Gastroesophageal sphincter (tissue), 4 donors: Measurements from ENCODE around the gene ZNF512. TPM values are rescaled to one million over a fixed set of nuclear protein-coding genes. Genes with fewer than 3 reads are reported as not detected.
A peak's percentile ranks its signal among the peaks of the same experiment; 100 is the strongest.

ENCODE experiments used
- ATAC-seq: fragments of 150-250 bp; one replicate; pipeline ENCODE4 v1.9.1; 2016; ENCODE audit warnings: mild to moderate bottlenecking, moderate library complexity
- H3K27ac ChIP-seq, 4 donors: fragments of 200-600 bp; sonication (generic) in 3 of 4; 1 replicate in 3 of 4; 2 replicates in 1 of 4; pipeline ENCODE4 v1.5.1; 2016 to 2019
- H3K27me3 ChIP-seq: fragments of 200-600 bp; sonication (generic); one replicate; pipeline ENCODE4 v1.5.1; 2019
- H3K36me3 ChIP-seq, 2 donors: fragments of 200-600 bp; sonication (generic); one replicate each; pipeline ENCODE4 v1.5.1; 2019; ENCODE audit warnings: control low read depth in 1 of 2
- H3K4me1 ChIP-seq, 3 donors: fragments of 200-600 bp; sonication (generic); 1 replicate in 2 of 3; 2 replicates in 1 of 3; pipeline ENCODE4 v1.5.1; 2016 to 2019; ENCODE audit warnings: control low read depth in 2 of 3
- H3K4me3 ChIP-seq, 2 donors: fragments of 200-600 bp; sonication (generic); one replicate each; pipeline ENCODE4 v1.5.1; 2019; ENCODE audit warnings: mild to moderate bottlenecking in 1 of 2, moderate library complexity in 1 of 2
- H3K9me3 ChIP-seq, 3 donors: fragments of 200-600 bp; sonication (generic); one replicate each; pipeline ENCODE4 v1.5.1; 2017 to 2019; ENCODE audit warnings: control low read depth in 2 of 3
- EP300 ChIP-seq: sonication (generic); formaldehyde crosslinking; IDR thresholded peaks from one replicate; pipeline ENCODE4 v1.6.1; 2017; ENCODE audit warnings: antibody characterized with exemption, mild to moderate bottlenecking
- POLR2A ChIP-seq, 2 donors: fragments of 450-650 bp; IDR thresholded peaks; one replicate each; pipeline ENCODE4 v1.6.1; 2017; ENCODE audit warnings: antibody characterized with exemption in 2 of 2, mild to moderate bottlenecking in 2 of 2, moderate library complexity in 1 of 2
- POLR2AphosphoS5 ChIP-seq: sonication (generic); formaldehyde crosslinking; IDR thresholded peaks from one replicate; pipeline ENCODE4 v1.6.1; 2017; ENCODE audit warnings: antibody characterized with exemption
- WGBS, 2 donors: methylation state at CpG; one replicate each; pipeline ENCODE4 v1.1.5; 2018; ENCODE audit warnings: low coverage in 1 of 2; 5-methylcytosine and 5-hydroxymethylcytosine counted together
- total RNA-seq, 4 donors: library from RNA; depleted of rRNA; stranded (reverse); fragments of >200 nt; gene quantifications; one replicate each; pipeline ENCODE4 v1.1.0, GENCODE V29; 2016
- TF ChIP-seq, protein P1 (sequence below), 4 experiments: fragments of 200-600 bp in 2 of 4; fragments of 450-650 bp in 2 of 4; sonication (generic) in 1 of 4; IDR thresholded peaks; one replicate each; pipeline ENCODE4 v1.5.1; 2017 to 2019; ENCODE audit warnings: antibody characterized with exemption in 4 of 4, mild to moderate bottlenecking in 2 of 4, moderate library complexity in 2 of 4

The ZNF512 gene
- total RNA-seq, 4 donors from 2014 or later, result 32.3 to 52.1 (median 44.4) TPM

DNA sequence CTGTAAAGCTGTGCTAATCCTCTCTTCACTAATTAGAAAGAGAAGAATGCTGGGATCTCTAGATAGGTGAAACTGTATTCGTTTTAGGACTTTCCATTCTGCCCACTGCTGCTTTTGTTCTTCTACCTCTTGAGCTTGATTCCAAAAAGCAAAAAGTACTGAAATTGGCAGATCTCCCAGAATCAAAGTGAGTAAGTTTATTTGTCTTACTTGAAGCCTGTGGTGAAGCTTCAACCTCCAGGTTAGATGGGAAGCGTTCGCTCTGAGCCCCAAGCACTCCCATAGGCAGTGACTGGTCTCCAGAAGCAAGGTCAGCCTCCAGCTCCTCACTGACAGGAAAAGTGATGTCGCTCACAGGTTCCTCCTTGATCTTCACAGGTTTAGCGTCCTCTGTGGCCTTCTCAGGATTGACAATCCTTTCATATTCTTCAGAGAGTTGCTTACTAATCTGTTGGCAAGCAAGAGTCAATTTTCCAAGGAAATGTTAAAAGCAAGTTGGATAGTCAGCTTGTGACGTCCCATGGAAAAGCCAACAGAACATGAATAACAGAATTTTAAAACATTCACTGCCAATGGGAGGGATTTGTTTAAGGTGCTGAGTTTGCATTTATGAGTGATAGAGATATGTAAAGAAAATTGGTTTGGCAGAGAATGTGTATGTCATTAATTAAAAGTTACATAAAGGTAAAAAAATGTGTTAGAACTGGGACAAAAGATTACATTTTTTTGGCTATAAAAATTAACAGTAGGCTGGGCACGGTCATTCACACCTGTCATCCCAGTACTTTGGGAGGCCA is 72.5 kb downstream of the ZNF512 start:
- WGBS, 2 donors, result 58 to 60% methylated on average over 3 to 4 of the region's 7 CpGs
- no peak for ATAC-seq
- no peak overlapping the region for H3K4me3 ChIP-seq
- no peak overlapping the region for H3K27ac ChIP-seq
- H3K27me3 ChIP-seq, result no peaks in the 10 kb centered on the region
- H3K9me3 ChIP-seq, result no peaks in the 10 kb centered on the region
- peaks cover 0 to 12% (median 0%) of the 10 kb centered on the region in 3 donors for H3K4me1 ChIP-seq
- peaks cover 12 to 97% of the 10 kb centered on the region in 2 donors for H3K36me3 ChIP-seq
- TF ChIP-seq, protein P1, sequence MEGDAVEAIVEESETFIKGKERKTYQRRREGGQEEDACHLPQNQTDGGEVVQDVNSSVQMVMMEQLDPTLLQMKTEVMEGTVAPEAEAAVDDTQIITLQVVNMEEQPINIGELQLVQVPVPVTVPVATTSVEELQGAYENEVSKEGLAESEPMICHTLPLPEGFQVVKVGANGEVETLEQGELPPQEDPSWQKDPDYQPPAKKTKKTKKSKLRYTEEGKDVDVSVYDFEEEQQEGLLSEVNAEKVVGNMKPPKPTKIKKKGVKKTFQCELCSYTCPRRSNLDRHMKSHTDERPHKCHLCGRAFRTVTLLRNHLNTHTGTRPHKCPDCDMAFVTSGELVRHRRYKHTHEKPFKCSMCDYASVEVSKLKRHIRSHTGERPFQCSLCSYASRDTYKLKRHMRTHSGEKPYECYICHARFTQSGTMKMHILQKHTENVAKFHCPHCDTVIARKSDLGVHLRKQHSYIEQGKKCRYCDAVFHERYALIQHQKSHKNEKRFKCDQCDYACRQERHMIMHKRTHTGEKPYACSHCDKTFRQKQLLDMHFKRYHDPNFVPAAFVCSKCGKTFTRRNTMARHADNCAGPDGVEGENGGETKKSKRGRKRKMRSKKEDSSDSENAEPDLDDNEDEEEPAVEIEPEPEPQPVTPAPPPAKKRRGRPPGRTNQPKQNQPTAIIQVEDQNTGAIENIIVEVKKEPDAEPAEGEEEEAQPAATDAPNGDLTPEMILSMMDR (IDR thresholded peaks at IDR 0.05), result no peak
- no peak for TF ChIP-seq POLR2A (IDR thresholded peaks at IDR 0.05)
- TF ChIP-seq POLR2AphosphoS5, result no peak
- TF ChIP-seq EP300, result no peak

DNA sequence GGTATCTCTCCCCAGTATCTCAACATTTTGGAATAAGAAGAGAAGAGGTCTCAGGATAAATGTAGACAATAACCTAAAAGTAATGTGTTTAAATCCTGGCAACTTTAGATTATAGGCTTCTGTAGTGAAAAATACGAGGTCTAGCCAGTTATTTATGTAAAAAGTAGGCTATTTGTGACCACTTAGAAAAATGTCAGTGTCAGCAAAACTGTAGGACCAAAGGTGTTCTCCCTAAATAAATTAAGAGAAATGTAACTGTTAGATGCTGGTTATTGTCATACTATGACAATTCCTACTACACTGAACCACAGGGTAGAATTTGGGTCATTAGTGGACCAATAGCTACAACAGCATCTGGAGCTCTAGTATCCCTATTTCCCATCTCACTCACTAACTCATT is 78.5 kb downstream of the ZNF512 start:
- Histone ChIP-seq H3K27ac (no peak overlapping the region), H3K9me3 (no peaks in the 10 kb centered on the region), H3K27me3 (no peaks in the 10 kb centered on the region), H3K4me3 (no peak overlapping the region), H3K4me1 (peaks cover 4 to 43% (median 11%) of the 10 kb centered on the region in 3 donors), H3K36me3 (peaks cover 0 to 54% of the 10 kb centered on the region in 2 donors)
- WGBS, 2 donors, result 83 to 91% methylated on average over 1 of the region's 1 CpG
- TF ChIP-seq, protein P1 (IDR thresholded peaks at IDR 0.05), result no peak
- TF ChIP-seq POLR2AphosphoS5, result no peak
- no peak for TF ChIP-seq POLR2A (IDR thresholded peaks at IDR 0.05)
- TF ChIP-seq EP300, result no peak
- no peak for ATAC-seq

DNA sequence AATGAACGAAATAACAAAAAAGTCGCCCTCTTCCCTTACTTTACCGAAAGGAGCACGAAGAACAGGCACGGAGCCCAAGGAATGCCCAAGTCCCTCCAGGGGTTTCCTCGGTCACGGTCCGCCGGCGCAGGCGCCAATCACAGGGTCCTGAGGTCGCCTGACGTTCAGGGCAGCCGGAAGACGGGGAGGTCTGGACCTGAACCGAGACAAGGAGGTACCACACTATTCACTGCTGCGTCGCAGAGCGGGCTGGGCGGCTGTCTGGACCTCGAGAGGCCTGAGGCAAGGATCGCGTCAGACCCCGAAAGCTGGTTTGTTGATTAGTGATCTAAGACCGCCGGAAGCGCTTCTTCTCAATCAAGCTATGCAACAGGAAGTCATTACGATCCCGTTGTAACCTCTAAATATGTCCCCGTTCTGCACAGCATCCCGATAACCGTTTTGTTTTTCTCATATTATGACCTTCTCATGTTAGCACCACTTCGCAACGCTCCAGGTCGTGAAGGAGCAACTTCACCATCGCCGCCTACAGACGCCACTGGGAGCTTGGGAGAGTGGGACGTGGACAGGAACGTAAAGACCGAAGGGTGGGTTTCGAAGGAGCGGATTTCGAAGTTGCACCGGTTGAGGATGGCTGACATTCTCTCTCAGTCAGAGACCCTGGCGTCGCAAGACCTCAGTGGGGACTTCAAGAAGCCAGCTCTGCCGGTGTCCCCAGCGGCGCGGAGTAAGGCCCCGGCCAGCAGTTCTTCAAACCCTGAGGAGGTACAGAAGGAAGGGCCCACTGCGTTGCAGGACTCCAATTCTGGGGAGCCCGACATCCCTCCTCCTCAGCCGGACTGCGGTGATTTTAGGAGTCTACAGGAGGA is 80.7 kb downstream of the ZNF512 start, which contains the start of the genes SLC4A1AP and SUPT7L:
Gene SLC4A1AP (plus strand): TSS at position 605 of the 869 bp plus-strand sequence. CDS start 26 bp downstream, at position 631.
Gene SUPT7L (minus strand): TSS at position 330 of the 869 bp plus-strand sequence. CDS start 1,422 bp downstream, outside the sequence.
- peak; percentile 83 for ATAC-seq
- Histone ChIP-seq H3K27me3 (no peaks in the 10 kb centered on the region), H3K9me3 (no peaks in the 10 kb centered on the region), H3K4me3 (peak within 1 kb of the TSS; percentile 88 to 91), H3K4me1 (peaks cover 4 to 49% (median 11%) of the 10 kb centered on the region in 3 donors), H3K36me3 (peaks cover 0 to 55% of the 10 kb centered on the region in 2 donors), H3K27ac (peak within 1 kb of the TSS; percentile 71 to 94 (median 87))
- TF ChIP-seq, protein P1 (IDR thresholded peaks at IDR 0.05), result no peak
- TF ChIP-seq POLR2AphosphoS5 (peak; percentile 49), EP300 (no peak)
- WGBS, 2 donors, result 0% methylated on average over 11 to 15 of the region's 56 CpGs

DNA sequence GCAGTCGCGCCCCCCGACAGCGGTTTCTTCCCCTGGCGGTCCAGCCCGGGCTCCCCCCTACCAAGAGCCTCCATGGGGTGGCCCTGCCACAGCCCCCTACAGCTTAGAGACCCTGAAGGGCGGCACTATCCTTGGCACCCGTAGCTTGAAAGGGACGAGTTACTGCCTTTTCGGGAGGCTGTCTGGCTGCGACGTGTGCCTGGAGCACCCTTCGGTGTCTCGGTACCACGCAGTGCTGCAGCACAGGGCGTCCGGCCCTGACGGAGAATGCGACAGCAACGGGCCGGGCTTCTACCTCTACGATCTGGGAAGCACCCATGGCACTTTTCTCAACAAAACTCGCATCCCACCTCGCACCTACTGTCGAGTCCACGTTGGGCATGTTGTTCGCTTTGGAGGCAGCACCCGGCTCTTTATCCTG is 81.3 kb downstream of the ZNF512 start:
- ATAC-seq, result peak; percentile 5
- Histone ChIP-seq H3K36me3 (peaks cover under 1 to 56% of the 10 kb centered on the region in 2 donors), H3K27me3 (no peaks in the 10 kb centered on the region)

More for the DNA sequence above, 81.3 kb downstream of the ZNF512 start:
- Histone ChIP-seq H3K4me1 (peaks cover 4 to 46% (median 11%) of the 10 kb centered on the region in 3 donors), H3K27ac (peak overlapping the region; percentile 71 to 94 (median 87)), H3K9me3 (no peaks in the 10 kb centered on the region), H3K4me3 (peak overlapping the region; percentile 88 to 91)
- TF ChIP-seq EP300, result no peak
- 4% methylated on average over 5 of the region's 28 CpGs; no CpG with 5 or more reads in 1 of the 2 donors for WGBS, 2 donors
